ENCODE measurements around the gene HIVEP3.

The HIVEP3 gene

GRCh38 chr1:41840592-41841246, 78.0 kb downstream of the HIVEP3 start:
- H3K9me3 ChIP-seq (ENCODE audit: control insufficient read depth, low read length), result no peaks in the 10 kb centered on the region
- H3K27me3 ChIP-seq (ENCODE audit: control insufficient read depth, insufficient read depth, low read length), result no peaks in the 10 kb centered on the region
- no peak overlapping the region for H3K4me2 ChIP-seq (ENCODE audit: low read length)
- no peaks in the 10 kb centered on the region for H3K36me3 ChIP-seq (ENCODE audit: control insufficient read depth, insufficient read depth, low read length)
- no peak overlapping the region for H3K9ac ChIP-seq
- H3K4me3 ChIP-seq (ENCODE audit: low read depth, low read length), result no peak overlapping the region
- H2AFZ ChIP-seq, result no peak overlapping the region
- peaks cover 3% of the 10 kb centered on the region for H3K4me1 ChIP-seq
- H3K79me2 ChIP-seq, result peaks cover 2% of the 10 kb centered on the region
- H3K27ac ChIP-seq, result no peak overlapping the region
- TF ChIP-seq CTCF (IDR thresholded peaks at IDR 0.05), result no peak

- H3K27ac ChIP-seq, result no peak overlapping the region
- TF ChIP-seq CTCF (IDR thresholded peaks at IDR 0.05), result no peak
- peaks cover 3% of the 10 kb centered on the region for H3K4me1 ChIP-seq
- H3K9ac ChIP-seq, result no peak overlapping the region
- no peaks in the 10 kb centered on the region for H3K27me3 ChIP-seq (ENCODE audit: control insufficient read depth, insufficient read depth, low read length)
- no peak overlapping the region for H3K4me3 ChIP-seq (ENCODE audit: low read depth, low read length)
- H3K36me3 ChIP-seq (ENCODE audit: control insufficient read depth, insufficient read depth, low read length), result no peaks in the 10 kb centered on the region
- H2AFZ ChIP-seq, result no peak overlapping the region
- no peaks in the 10 kb centered on the region for H3K9me3 ChIP-seq (ENCODE audit: control insufficient read depth, low read length)
- no peak overlapping the region for H3K4me2 ChIP-seq (ENCODE audit: low read length)
- peaks cover 2% of the 10 kb centered on the region for H3K79me2 ChIP-seq
Measured at GRCh38 chr1:41838266-41838665, 80.5 kb downstream of the HIVEP3 start.

- TF ChIP-seq CTCF (IDR thresholded peaks at IDR 0.05), result no peak
- no peaks in the 10 kb centered on the region for H3K27me3 ChIP-seq (ENCODE audit: control insufficient read depth, insufficient read depth, low read length)
- no peaks in the 10 kb centered on the region for H3K4me1 ChIP-seq
- H2AFZ ChIP-seq, result no peak overlapping the region
- no peak overlapping the region for H3K4me2 ChIP-seq (ENCODE audit: low read length)
- H3K9me3 ChIP-seq (ENCODE audit: control insufficient read depth, low read length), result no peaks in the 10 kb centered on the region
- no peaks in the 10 kb centered on the region for H3K36me3 ChIP-seq (ENCODE audit: control insufficient read depth, insufficient read depth, low read length)
- no peak overlapping the region for H3K27ac ChIP-seq
- no peak overlapping the region for H3K4me3 ChIP-seq (ENCODE audit: low read depth, low read length)
- peaks cover 2% of the 10 kb centered on the region for H3K79me2 ChIP-seq
- H3K9ac ChIP-seq, result no peak overlapping the region
Measured at GRCh38 chr1:41837691-41838090, 81.0 kb downstream of the HIVEP3 start.

GRCh38 chr1:41835485-41835884, 83.2 kb downstream of the HIVEP3 start:
- Histone ChIP-seq H3K27me3 (ENCODE audit: control insufficient read depth, insufficient read depth, low read length) (no peaks in the 10 kb centered on the region), H3K9ac (no peak overlapping the region), H3K9me3 (ENCODE audit: control insufficient read depth, low read length) (no peaks in the 10 kb centered on the region), H3K79me2 (peaks cover 2% of the 10 kb centered on the region), H3K4me2 (ENCODE audit: low read length) (no peak overlapping the region), H3K27ac (no peak overlapping the region), H3K36me3 (ENCODE audit: control insufficient read depth, insufficient read depth, low read length) (no peaks in the 10 kb centered on the region), H3K4me3 (ENCODE audit: low read depth, low read length) (no peak overlapping the region), H3K4me1 (no peaks in the 10 kb centered on the region), H2AFZ (no peak overlapping the region)
- no peak for TF ChIP-seq CTCF (IDR thresholded peaks at IDR 0.05)

- Histone ChIP-seq H3K4me1 (no peaks in the 10 kb centered on the region), H3K79me2 (peaks cover under 1% of the 10 kb centered on the region), H3K27ac (no peak overlapping the region), H2AFZ (no peak overlapping the region), H3K9ac (no peak overlapping the region), H3K9me3 (ENCODE audit: control insufficient read depth, low read length) (no peaks in the 10 kb centered on the region), H3K36me3 (ENCODE audit: control insufficient read depth, insufficient read depth, low read length) (no peaks in the 10 kb centered on the region), H3K4me3 (ENCODE audit: low read depth, low read length) (no peak overlapping the region), H3K27me3 (ENCODE audit: control insufficient read depth, insufficient read depth, low read length) (no peaks in the 10 kb centered on the region), H3K4me2 (ENCODE audit: low read length) (no peak overlapping the region)
- no peak for TF ChIP-seq CTCF (IDR thresholded peaks at IDR 0.05)
Measured at GRCh38 chr1:41833519-41834000, 85.2 kb downstream of the HIVEP3 start.

All from parathyroid adenoma (tissue), 2 donors.